GM04503 (cell line): ENCODE data around the gene TNFRSF12A.
"Not testable (repeated sequence)": the region's sequence is repeated elsewhere in the genome, so short reads cannot be mapped to it uniquely, and the experiment has no call there.

Experiments
- DNase-seq: peaks from one replicate; pipeline ENCODE4 v3.0.0-alpha.2; 2012; ENCODE audit warnings: low read depth

Gene TNFRSF12A

DNA sequence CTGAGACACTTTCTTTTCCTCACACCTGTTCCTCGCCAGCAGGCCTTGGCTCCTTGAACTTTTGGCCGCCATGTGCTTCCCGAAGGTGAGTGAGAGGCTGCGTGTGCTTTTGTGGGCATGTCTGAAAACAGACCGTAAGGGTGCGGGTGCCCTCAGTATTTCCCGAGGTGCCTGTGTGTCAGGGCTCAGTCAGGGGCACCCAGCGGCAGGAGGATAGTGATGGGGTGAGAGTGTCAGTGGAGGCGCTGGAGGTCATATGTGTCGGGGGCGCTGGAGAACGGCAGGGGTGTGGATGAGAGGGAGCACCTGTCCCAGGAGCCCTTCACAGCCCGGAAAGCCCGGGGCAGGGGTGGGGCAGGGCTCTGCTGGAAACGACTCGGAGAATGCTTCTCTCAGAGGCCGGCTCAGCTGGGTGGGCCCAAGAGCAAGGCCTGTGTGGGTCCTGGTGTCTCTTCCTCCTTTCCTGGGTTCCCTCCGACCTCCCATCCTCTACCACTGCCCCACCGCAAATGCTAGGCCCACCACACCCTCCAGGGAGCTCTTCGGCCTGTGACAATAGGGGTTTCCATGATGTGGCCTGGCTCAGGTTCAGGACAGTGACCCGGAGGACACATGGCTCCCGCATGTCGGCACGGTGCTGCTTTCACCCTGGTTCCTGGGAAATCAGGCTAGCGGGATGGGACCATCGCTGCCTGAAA lies 45.7 kb downstream of the TNFRSF12A start:
- no peak for DNase-seq

DNA sequence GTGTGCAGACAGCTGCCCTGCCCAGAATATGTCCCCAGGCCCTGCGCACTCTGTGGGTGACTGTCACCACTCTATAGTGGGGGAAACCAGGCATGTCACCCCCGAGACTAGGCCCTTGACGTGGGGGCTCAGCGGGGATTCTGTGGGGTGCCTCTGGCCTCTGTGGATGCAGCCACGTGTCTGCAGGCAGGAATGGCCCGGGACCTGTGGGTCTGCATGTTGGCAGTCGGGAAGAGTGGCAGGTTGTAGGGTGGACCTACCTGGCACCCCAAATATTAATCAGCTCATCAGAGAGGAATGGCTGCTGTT lies 46.2 kb downstream of the TNFRSF12A start:
- no peak for DNase-seq

DNA sequence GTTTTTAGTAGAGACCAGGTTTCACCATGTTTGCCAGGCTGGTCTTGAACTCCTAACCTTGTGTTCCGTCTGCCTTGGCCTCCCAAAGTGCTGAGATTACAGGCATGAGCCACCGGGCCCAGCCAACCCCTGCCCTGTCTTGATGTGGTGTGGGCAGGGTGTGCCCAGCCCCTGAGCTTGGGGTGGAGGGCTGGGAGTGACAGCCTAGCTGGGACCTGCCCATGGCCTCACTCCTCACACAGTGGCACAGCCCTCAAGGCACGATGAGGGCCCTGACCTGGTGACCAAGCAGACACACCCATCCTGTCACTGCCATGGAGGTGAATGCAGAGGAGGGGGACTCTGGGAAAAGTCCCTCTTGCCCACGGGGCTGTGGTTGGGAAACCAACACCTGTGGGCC lies 48.3 kb downstream of the TNFRSF12A start:
- DNase-seq, result no peak

DNA sequence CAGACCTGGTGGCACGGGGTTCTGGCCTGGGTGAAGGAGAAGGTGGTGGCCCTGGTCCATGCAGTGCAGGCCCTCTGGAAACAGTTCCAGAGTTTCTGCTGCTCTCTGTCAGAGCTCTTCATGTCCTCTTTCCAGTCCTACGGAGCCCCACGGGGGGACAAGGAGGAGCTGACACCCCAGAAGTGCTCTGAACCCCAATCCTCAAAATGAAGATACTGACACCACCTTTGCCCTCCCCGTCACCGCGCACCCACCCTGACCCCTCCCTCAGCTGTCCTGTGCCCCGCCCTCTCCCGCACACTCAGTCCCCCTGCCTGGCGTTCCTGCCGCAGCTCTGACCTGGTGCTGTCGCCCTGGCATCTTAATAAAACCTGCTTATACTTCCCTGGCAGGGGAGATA lies 49.0 kb downstream of the TNFRSF12A start:
- not testable (repeated sequence) for DNase-seq

DNA sequence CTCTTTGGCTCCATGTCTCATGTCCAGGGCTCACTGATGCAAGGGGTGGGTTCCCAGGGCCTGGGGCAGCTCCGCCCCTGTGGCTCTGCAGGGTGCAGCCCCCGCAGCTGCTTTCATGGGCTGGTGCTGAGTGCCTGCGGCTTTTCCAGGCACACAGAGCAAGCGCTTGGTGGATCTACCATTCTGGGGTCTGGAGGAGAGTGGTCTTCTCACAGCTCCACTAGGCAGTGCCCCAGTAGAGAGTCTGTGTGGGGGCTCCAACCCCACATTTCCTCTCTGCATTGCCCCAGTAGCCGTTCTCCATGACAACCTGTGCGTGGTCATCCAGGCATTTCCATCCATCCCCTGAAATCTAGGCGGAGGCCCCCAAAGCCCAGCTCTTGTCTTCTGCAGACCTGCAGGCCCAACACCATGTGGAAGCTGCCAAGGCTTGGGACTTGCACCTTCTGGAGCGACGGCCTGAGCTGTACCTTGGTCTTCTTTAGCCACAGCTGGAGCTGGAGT lies 50.5 kb downstream of the TNFRSF12A start:
- no peak for DNase-seq

DNA sequence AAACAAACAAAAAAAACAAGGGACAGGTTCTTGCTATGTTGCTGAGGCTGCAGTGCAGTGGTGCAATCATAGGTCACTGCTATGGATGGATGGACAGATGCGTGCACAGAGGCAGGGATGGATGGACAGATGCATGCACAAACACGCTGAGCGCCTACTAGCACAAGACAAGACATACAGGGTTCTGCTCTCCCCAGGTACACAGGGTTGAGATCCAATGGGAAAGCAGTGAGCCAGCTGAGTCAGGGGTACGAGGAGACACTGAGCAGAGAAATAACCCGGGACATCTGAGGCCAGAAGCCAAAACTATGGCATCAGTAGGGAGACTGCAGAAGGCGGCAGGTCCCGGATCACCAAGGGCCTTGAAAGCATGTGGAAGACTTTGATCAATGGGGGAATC lies 51.5 kb downstream of the TNFRSF12A start:
- DNase-seq, result no peak
